NCI-H187 (cell line): ENCODE data around the gene EML5.

Source experiments
- DNase-seq, 2 experiments: peaks; one replicate each; lab custom pipeline; 2025; lab: John Stamatoyannopoulos, UW

EML5 gene

DNA sequence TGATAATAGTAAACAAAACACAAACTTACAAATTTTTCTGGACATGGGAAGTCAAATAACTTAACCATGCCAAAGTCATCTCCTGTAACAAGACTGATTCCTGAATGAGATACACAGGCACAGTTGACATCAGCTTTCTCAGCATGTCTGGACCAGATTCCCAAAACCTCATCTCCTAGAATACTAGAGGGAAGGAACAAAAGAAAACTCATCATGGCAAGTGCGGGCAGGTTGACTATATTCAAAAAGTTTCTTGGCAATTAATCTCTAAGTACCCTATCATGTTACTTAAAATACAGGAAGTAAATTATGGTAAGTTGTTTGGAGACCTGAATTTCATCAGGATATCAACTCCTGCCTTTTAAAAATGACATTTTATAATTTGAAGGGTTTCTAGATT is 176.1 kb downstream of the EML5 start:
- DNase-seq, result no peak

DNA sequence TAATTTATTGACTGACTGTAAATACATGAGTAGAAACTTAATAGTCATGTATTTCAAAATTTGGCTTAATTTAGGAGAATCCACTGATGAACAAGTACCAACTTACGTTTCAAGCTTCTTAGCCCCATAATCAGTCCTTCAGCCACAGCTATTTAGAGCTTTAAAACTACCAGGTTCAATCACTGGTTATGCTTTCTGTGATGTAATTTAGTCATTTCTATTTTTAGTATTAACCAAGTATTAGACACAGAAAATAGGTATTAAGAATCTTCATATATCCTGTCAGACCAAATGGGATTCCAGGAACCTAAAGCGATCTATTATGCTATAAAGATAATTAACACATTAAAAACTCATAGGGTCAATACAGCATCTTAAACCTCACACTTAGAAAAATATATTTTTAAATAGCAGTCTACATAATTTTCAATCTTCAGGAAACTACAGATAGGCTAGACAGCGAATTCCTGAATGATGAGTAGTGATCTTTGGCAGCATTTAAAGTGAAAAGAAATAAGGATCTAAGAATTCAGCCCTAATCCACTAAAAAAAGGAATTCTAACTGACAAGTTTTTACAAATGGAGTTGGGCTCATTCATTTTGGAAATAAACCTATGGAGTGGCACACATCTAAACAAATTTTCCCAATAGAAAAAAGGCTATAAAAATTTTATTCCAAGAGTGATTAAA is 178.4 kb downstream of the EML5 start:
- DNase-seq, result no peak

DNA sequence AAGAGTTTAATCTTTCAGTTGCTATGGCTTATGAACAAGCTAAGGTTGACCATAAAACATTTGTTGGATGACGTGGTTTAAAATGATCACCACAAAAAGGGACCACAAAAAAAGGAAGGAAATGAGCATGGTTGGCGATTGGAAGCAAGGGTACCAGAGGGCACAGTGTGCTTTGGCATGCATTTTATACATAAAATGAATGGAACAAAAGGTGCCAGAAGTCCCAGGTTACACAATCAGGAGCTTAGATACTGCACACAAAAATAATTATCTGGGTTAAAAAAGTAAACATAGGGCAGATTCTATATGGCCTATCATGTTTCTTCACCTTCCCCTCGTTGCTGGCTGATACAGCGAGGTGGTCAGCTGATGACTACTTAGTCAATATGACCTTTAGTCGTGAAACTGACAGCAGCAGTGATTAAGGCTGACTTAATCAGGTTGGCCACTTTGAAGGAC is 179.2 kb downstream of the EML5 start:
- no peak for DNase-seq

DNA sequence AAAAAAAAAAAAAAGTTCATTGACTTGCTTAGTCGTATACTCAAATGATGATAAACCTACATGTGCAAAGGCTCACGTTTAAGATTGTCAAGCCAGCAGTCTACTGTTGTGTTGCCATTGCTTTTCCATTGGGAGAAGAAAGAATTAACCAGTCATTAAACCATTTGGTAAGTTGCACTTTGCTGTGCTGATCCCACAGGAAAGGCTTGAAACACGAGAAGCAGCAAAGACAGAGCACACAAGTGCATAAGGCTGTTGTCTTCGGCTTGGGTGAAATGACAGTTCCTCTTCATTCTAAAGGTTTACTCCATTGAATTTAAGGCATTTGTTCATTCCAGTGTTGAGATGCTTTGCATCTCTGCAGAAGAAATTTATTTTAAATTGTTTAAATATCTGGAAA is 179.8 kb downstream of the EML5 start:
- DNase-seq, result no peak

DNA sequence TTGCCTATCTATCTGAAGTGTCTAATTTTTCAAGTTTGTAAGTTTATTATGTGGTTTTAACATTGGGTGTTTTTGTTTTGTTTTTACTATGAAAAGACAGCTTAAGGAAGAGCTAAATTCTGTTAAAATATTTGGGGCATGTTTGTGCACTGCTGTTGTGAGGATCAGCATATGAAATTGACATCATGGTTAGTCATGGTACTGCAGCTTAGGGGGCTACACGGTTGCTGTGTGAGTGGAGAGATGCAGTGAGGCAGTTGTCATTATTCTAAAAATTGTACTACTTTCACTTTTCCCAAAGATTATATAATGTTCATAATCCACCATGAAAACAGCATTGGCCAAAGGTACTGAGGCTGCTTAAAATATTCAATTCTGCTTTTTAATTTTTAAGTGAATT is 180.9 kb downstream of the EML5 start:
- DNase-seq, result no peak

DNA sequence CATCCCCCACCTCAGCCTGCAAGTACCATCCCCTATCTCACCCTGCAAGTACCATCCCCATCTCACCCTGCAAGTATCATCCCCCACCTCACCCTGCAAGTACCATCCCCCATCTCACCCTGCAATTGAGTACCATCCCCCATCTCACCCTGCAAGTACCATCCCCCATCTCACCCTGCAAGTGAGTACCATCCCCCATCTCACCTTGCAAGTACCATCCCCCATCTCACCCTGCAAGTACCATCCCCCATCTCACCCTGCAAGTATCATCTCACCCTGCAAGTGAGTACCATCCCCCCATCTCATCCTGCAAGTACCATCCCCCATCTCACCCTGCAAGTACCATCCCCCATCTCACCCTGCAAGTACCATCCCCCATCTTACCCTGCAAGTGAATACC is 184.9 kb downstream of the EML5 start:
- no peak for DNase-seq

DNA sequence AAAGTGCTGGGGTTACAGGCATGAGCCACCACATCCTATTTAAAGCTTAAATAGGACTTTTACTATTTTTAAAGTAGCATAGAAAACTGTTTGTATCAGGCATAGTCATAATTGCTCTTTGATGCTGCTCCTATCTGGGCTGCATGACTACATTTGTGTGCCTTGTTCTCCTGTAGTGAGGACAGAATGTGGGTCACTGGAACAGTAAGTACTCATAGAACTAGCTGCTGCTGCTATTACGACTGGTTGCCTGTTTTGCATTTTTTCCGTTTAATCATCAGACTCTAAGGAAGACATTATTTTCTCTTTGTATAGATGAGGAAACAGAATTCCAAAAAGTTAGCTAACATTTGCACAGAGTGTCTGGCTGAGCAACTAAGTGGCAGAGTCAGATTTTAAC is 187.2 kb downstream of the EML5 start:
- DNase-seq, result no peak

DNA sequence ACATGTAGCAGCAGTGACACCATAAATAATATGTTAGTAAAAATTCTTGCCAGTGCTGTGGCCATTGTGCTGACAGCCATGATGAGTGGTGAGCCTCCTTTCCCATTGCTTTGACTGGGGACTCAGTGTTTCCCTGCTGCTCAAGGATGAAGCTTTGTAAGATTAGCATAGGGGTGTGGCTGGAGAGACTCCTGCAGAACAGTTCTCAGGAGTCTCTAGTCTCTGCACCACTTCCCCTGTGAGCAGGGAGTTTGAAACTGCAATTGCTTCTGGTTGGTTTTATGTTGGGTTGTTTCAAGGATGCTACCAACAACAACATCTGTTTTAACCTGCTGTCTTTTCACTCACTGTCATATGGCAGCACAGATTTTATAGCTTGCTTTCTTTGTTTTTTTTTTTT is 188.5 kb downstream of the EML5 start:
- DNase-seq, result no peak

DNA sequence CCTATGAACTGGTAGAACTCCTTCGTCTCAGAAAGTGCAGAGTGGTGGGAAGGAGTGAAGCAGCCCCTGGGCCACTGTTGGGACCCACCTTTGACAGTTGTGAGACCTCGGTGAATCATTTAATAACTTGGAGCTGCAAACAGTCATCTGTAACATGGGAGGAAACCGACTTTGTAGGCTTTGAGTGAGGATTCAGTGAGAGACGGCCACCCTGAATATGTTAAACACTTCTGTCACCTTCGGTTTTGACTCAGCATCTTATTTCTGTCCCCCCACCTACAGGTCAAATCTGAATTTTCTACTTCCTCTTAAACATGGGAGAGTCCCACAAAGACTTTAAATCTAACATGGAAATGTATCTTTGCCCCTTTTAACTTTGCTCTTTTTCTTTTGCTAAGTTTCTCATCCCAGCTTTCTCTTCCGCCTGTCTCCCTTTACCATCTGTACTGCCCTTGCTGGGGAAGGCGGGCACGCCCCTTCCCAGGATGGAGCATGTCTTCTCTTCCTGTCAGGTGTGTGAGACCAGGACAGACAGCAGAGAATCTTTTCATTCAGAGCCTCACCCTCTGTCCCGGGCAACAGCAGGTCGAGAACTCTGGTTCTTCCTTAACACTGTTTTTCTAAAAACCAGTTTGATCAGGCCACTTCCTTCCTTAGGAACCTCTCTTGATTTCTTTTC is 192.9 kb downstream of the EML5 start:
- DNase-seq, result no peak

DNA sequence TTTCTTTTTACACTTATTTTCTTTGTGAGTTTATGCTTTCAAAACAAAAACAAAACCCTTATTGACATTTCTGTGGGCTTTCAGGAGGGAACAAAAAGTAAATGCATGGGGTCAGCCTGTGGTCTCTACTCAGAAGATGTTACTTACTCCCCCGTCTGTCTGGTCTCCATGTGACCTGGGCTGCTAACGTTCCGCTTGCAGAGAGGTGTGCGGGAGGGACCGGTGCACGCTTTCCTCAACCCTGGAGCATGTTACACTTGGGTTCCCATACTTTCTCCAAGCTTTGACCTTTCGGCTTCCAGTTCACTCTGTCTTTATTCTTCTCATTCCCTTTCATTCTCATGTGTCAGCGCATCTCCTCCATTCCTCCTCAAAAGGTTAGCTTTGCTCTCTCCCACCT is 193.4 kb downstream of the EML5 start:
- no peak for DNase-seq

DNA sequence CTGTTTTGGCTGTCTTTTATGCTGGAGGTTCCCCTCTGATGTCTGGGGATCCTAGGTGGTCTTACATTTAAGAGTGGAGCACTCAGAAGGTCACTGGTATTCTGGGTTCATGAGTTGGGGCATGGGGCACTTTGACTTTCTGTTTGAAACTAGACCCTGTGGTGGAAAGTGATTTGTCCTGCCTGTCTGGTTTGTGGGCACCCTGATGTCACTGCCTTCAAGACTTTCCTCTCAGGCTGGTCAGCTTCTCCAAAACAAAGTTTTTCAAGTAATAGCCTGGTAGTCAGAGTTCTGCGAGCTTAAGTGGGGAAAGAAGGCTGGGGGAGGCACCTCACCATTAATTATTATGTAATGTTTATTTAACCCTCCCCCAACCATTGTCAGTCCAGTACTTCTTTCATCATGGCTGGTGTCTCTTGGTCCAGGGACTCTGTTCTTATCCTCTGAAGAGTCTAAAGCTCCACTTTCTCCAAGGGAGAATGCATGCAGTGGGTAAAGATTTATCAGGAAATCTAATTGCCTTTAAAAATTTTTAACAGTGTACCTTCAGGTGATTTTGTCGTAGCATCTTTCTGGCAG is 194.6 kb downstream of the EML5 start:
- DNase-seq, result no peak

DNA sequence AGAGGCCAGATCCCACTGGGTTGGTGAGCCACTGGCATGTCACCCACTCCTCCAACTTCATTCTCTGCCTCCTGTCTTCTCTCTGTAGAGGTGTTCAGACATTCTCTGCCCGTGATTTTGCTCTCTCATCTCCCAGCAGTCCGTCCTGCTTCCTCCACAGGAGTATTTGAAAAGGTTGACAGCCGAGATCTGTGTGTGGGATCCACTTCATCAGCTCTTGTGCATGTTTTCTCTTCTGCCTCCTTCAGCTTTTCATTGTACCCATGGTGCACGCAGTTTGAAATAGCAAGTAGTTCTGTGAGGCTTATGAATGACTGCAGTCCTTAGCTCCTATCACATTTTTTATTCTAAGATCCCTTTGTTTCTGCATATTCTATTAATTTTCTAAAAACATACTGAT is 195.2 kb downstream of the EML5 start:
- no peak for DNase-seq

DNA sequence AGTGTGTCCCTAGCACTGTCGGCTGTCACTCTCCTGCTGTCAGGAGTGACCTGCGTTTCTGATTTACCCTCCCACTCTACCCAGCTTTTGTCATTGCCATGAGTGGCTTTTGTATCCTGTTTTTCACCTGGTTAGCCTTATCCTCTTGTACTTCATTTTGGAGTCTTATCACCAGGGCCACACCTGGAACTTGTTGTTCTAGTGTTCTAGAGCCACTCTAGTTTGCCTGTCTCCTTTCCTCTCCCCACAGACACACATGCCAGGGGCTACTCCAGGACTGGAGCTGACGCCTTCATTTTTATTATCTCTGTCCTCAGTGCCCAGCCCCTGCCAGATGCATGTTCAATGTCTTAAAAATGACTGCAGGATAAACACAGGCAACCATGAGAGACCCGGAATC is 195.7 kb downstream of the EML5 start:
- no peak for DNase-seq

DNA sequence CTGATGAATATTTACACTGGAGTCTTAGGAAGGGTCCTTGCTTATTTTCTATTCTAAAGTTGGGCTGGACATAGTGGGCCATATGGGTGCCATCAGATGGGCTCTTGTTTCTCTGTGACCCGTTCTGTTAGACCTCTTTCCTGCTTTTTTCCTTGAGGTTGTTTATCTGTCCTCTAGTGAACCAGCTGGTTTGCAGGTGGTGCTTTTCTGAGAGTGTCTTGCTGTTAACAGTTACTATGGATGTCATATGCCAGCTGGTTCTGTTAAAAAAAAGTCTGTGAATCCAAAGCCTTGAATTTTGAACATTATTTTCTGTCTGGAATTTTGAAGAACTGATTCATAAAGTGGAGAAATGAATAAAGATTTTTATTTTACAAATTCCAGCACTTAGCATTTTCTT is 200.7 kb downstream of the EML5 start:
- DNase-seq, result no peak

DNA sequence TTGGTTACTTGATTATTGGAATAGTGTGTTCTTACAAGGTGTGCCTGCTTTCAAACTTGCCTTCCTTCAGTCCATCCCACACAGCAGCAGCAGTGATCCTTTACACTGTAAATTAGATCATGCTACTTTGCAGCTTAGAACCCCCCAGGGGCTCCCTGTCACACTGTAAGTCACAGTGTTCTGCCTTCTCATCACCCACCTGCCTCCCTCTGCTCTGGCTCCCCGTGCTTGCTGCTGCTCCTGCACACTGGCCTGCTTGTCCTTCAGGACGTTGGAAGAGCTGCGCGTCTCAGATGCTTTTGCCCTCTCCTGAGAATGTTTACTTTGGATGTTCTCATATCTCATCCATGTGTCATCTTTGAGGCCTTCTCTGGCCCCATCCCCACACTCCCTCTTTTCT is 202.6 kb downstream of the EML5 start:
- DNase-seq, result no peak

DNA sequence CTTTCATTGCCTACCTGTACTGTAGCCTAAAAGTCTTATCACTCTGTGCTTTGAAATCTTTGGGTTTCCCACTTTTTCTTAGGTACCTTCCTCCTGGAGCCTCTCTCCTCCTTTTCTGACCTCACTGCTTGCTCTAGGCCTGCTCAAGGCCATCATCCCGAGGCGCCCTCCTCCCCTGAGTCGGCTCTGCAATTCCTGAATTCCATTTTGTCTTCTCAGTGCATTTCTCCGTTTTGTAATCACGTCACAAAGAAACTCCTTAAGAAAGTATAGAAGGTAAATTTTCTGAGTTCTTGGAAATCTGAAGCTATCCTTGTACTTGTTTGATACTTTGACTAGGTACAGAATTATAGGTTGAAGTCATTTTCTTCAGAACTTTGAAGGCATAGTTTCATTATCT is 204.7 kb downstream of the EML5 start:
- no peak for DNase-seq

DNA sequence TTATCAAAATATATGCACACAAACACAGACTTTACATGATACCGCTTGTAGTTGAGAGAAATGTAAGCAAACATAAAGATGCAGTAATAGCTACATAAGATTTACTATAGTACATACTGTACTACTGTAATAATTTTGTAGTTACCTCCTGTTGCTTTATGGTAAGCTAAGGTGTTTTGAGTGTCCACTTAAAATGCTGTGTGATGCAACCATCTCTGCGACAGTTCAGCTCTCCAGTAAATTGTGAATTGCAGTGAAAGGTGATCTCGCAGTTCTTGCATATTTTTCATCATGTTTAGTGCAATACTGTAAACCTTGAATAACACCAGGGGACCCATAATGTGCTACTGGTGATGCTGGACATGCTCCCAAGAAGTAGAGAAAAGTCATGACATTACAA is 208.3 kb downstream of the EML5 start:
- DNase-seq, result no peak

DNA sequence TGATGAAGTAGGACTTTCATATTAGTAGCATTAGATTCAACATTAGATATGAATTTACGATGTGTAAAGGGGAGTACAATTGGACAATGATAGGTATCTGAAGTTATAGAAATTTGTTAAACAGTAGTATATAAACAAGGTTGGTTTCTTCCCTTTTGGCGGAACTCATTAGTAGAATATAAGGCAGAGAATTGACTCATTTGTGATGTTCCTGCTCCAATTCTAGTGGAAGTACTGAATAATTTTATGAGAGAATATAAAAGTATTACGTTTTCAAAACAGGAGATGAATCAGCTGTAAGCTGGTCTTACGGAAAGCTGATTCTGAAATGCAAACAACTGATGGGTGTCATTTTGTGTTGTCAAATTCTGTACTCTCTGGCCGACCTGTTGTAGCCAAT is 216.5 kb downstream of the EML5 start:
- no peak for DNase-seq

DNA sequence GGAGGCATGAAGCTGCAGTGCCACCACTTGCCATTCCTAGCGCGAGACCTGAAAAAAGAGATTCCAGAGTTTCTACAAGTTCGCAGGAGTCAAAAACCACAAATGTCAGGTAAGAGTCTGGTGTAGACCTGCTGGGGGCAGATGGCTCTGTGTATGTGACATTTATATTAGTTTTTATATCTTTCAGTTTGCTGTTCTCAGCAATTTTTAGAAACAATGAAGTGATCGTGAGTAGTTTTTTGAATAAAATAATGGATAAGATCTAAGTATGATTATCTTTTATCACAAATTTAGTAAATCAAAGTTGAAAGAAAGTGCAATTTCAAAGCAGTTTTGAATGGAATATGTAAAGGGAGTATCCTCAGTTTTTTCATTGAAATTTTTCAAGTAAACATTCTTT is 220.6 kb downstream of the EML5 start:
- no peak for DNase-seq

DNA sequence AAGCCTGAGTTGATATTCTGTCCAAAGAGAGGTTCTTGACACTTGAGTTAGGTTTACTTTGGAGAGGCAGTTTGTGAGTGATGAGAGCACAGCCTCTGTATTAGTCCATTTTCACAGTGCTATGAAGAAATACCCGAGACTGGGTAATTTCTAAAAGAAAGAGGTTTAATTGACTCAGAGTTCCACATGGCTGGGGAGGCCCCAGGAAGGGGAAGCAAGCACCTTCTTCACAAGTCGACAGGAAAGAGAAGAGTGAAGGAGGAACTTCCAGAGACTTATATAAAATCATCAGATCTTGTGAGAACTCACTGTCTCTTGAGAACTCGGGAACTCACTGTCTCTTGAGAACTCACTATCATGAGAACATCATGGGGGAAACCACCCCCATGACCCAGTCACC is 224.6 kb downstream of the EML5 start:
- no peak for DNase-seq

DNA sequence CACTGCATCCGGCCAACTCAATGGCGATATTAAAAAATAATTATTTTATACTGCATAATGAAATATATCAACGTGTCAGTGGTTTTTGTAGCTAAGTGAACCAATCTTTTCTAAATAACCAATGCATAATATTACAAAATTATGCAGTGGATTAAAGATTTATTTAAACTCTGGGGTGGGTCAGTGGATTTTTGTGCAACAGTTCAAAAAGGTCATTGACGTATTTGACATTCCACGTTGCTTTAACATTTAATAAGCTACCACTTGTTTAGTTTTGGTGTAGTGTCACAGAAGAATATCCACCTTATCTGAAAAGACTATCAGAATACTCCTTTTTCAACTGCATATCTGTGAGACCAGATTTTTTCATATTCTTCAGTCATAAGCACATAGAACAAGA is 227.3 kb downstream of the EML5 start:
- no peak for DNase-seq

DNA sequence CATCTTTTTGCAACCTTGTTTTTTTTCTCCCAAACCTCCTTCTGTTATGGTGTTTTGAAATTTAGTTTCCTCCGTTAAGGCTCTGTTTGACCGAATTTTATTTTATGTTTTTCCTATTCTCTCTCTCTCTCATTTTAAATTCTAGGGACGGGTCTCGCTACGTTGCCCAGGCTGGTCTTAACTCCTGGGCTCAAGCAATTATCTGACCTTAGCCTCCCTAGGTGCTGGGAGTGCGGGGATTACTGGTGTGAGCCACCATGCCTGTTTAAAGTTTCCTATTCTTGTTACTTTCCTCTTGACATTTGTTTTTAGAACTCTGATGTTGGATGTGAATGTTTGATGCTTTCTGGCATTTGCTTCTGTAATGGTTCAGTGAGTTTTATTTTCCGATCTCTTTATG is 228.9 kb downstream of the EML5 start:
- no peak for DNase-seq

DNA sequence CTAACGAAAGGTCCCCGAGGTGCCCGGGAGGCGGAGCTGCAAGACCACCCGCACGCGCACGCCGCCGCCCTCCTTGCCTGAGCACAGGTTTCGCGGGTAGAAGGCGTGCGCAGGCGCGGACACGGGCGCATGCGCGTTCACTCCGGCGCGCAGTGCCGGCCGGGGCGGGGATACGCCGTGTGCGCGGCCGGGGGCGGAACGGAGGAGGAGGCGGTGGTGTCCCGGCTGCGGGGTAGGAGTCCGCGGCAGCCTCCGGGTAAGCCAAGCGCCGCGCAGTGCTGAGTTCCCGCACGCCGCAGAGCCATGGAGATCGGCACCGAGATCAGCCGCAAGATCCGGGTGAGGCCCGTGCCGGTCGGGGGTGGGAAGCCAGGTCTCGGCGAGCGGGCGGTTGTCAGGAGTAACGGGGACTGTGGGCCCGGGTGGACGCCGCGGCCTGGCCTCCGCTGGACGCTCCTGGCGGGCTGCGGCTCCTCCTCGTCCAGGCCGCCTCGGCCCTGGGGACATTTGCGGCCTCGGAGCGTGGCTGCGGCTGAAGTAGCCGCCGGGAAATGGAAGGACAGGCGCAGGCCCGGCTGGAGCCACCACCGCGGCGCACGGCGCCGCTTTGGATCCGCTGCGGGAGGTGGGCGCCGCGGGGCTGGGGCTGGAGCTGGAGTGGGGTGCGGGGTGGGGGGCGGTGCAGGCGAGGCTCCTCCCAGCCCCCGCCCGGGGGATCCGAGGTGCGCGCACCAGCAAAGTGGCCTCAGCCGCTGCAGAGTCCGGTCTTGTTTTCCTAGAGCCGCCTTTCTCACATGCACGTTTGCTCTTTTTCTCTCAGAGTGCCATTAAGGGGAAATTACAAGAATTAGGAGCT is 229.7 kb downstream of the EML5 start, which contains the start of gene ZC3H14:
ZC3H14 (plus strand) TSS at position 207 of the 856 bp plus-strand sequence; CDS start at position 304, 97 bp downstream.
- peak; percentile 86 to 93 for DNase-seq
